ENCODE results near the gene CREB3L2.
"Not testable (repeated sequence)": the region's sequence is repeated elsewhere in the genome, so short reads cannot be mapped to it uniquely, and the experiment has no call there.

CREB3L2 gene

DNA sequence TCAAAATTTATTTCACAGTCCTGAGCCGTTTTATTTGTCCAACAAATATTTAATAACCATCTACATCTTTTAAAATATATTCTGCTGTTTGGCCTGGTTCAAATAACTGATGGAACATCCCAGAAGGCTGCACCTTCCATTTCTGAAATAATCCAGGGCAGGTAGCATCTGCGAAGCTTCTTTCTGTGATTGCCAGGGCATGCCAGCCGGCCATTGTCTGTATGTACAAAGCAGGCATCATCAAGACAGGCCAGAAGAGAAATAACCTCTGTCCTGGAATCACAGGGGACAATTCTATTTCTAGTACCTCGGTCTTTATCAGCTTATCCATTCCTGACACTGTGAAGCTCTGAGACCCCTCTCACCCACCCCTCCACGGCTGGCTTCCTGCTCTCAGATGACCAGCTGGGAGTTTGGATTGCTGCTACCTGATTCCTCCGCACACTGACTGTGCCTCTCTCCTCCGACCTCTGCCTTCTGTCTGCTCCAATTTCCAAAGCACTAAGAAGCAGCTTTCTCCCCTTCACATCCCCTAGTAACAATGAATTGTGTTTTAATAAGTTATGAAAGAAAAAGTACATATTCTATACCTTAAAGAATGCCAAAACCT, 163.1 kb downstream of the CREB3L2 start:
- DNase-seq (ENCODE audit: low read depth): no peak

GRCh38 chr7:137836541-137836940, 165.3 kb downstream of the CREB3L2 start:
- no peak for DNase-seq (ENCODE audit: low read depth)

DNA sequence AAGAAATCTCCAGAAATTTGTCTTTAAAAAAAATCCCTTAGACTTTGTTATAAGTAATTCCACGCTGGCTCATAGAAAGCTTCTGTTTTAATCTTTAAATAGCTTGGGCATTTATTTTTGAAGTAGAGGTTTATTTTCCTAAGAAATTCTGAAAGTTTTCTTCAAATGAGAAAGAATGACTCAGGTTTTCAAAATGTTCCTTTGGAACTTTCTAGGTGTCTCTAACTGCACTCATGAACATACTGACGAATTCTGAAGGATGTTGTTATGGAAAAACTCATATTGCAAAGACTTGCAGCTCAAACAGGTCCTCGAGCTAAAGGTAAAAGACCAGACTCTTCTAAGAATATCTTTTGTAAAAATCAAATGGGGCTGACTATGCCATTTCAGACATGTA, 165.8 kb downstream of the CREB3L2 start:
- DNase-seq (ENCODE audit: low read depth): no peak

GRCh38 chr7:137835486-137836112, 166.3 kb downstream of the CREB3L2 start:
- DNase-seq (ENCODE audit: low read depth): no peak

- DNase-seq (ENCODE audit: low read depth): no peak
Observed at GRCh38 chr7:137834552-137834951, 167.3 kb downstream of the CREB3L2 start.

GRCh38 chr7:137832990-137833389, 168.9 kb downstream of the CREB3L2 start:
- DNase-seq (ENCODE audit: low read depth): not testable (repeated sequence)

GRCh38 chr7:137832382-137832781, 169.5 kb downstream of the CREB3L2 start:
- no peak for DNase-seq (ENCODE audit: low read depth)

DNA sequence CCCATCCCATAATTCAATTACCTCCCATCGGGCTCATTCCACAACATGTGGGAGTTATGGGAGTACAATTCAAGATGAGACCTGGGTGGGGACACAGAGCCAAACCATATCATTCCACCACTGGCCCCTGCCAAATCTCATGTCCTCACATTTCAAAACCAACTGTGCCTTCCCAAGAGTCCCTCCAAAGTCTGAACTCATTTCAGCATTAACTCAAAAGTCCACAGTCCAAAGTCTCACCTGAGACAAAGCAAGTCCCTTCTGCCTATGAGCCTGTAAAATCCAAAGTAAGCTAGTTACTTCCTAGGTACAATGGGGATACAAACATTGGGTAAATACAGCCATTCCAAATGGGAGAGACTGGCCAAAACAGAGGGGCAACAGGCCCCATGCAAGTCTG, 170.3 kb downstream of the CREB3L2 start:
- not testable (repeated sequence) for DNase-seq (ENCODE audit: low read depth)

GRCh38 chr7:137829337-137829992, 172.4 kb downstream of the CREB3L2 start:
- no peak for DNase-seq (ENCODE audit: low read depth)

GRCh38 chr7:137828456-137828855, 173.4 kb downstream of the CREB3L2 start:
- DNase-seq (ENCODE audit: low read depth): no peak

DNA sequence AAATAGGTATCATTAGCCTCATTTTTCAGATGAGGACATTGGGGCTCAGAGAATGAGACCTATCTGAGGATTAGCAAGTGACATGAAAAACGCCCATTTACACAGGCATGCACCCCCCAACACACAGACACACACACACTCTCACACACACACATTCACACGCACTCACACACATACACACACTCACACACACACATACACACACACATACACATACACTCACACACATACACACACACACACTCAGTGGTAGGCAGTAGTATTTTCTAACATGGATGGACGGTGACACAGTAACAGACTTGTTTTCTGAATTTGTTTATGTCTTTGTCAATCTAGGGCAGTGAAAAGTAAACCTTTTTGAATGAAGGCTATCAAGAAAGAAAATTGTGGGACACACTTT, 176.4 kb downstream of the CREB3L2 start:
- DNase-seq (ENCODE audit: low read depth): no peak
